Transverse colon (tissue), 4 donors: ENCODE measurements around the gene ATP9A. TPM values are rescaled to one million over a fixed set of nuclear protein-coding genes. Genes with fewer than 3 reads are reported as not detected.
"Not testable (repeated sequence)": the region's sequence is repeated elsewhere in the genome, so short reads cannot be mapped to it uniquely, and the experiment has no call there.

ENCODE experiments used
- DNase-seq: peaks from one replicate; pipeline ENCODE4 v3.0.0-alpha.2; 2019
- H3K27ac ChIP-seq, 4 donors: fragments of 200-600 bp; sonication (generic); 2 replicates each; pipeline ENCODE4 v1.5.1; 2016 to 2018; ENCODE audit warnings: inconsistent platforms in 4 of 4
- H3K27me3 ChIP-seq: fragments of 200-600 bp; sonication (generic); 2 replicates; pipeline ENCODE4 v1.5.1; 2017; ENCODE audit warnings: inconsistent platforms
- H3K36me3 ChIP-seq, 4 donors: fragments of 200-600 bp; sonication (generic); 2 replicates each; pipeline ENCODE4 v1.5.1; 2017 to 2019; ENCODE audit warnings: inconsistent platforms in 4 of 4
- H3K4me1 ChIP-seq, 4 donors: fragments of 200-600 bp; sonication (generic); 2 replicates each; pipeline ENCODE4 v1.5.1; 2017 to 2020; ENCODE audit warnings: inconsistent platforms in 4 of 4
- H3K4me3 ChIP-seq, 4 donors: fragments of 200-600 bp; sonication (generic); 1 replicate in 1 of 4; 2 replicates in 3 of 4; pipeline versions ENCODE4 v1.5.1 to v1.6.1; 2017 to 2019; ENCODE audit warnings: inconsistent platforms in 4 of 4
- H3K9me3 ChIP-seq, 2 donors: fragments of 200-600 bp; sonication (generic); 2 replicates each; pipeline ENCODE4 v1.5.1; 2017 to 2019; ENCODE audit warnings: inconsistent platforms in 2 of 2
- CTCF ChIP-seq, 5 experiments: fragments of 200-600 bp in 3 of 5; fragments of 450-650 bp in 2 of 5; sonication (generic) in 3 of 5; IDR thresholded peaks; 1 replicate in 2 of 5; 2 replicates in 3 of 5; pipeline ENCODE4 v1.5.1; 2016 to 2017; ENCODE audit warnings: antibody characterized with exemption in 5 of 5, inconsistent platforms in 3 of 5, mild to moderate bottlenecking in 2 of 5, moderate library complexity in 1 of 5
- EP300 ChIP-seq: sonication (generic); formaldehyde crosslinking; IDR thresholded peaks from one replicate; pipeline ENCODE4 v1.6.1; 2017; ENCODE audit warnings: antibody characterized with exemption, low read depth
- POLR2A ChIP-seq: fragments of 450-650 bp; IDR thresholded peaks from one replicate; pipeline ENCODE4 v1.6.1; 2016; ENCODE audit warnings: antibody characterized with exemption, mild to moderate bottlenecking, moderate library complexity
- POLR2AphosphoS5 ChIP-seq, 3 donors: sonication (generic); formaldehyde crosslinking; IDR thresholded peaks; one replicate each; pipeline ENCODE4 v1.6.1; 2016; ENCODE audit warnings: antibody characterized with exemption in 3 of 3
- WGBS, 2 donors: methylation state at CpG; one replicate each; pipeline ENCODE4 v1.1.5; 2018; ENCODE audit warnings: low coverage in 1 of 2; 5-methylcytosine and 5-hydroxymethylcytosine counted together
- in situ Hi-C, 4 donors: fragments of 200-750 bp; cut with MboI; loops; one replicate each; pipeline versions ENCODE4 v1.15.0 to v1.15.1; 2017; ENCODE audit warnings: low sequenced_read_pairs in 3 of 4, low pct_ligation_motif_present in 1 of 4, low pct_unique_long_range_greater_than_20kb in 1 of 4
- intact Hi-C: fragments of 100-400 bp; cut with DNase I; formaldehyde crosslinking; loops from one replicate; pipeline ENCODE4 v1.15.1; 2023; ENCODE audit warnings: low total_unique reads
- total RNA-seq, 4 donors: library from RNA; depleted of rRNA; stranded (reverse); fragments of >200 nt; gene quantifications; one replicate each; pipeline ENCODE4 v1.1.0, GENCODE V29; 2016

Gene ATP9A
- total RNA-seq, 4 donors from 2014 or later: 66.3 to 93.0 (median 78.9) TPM

DNA sequence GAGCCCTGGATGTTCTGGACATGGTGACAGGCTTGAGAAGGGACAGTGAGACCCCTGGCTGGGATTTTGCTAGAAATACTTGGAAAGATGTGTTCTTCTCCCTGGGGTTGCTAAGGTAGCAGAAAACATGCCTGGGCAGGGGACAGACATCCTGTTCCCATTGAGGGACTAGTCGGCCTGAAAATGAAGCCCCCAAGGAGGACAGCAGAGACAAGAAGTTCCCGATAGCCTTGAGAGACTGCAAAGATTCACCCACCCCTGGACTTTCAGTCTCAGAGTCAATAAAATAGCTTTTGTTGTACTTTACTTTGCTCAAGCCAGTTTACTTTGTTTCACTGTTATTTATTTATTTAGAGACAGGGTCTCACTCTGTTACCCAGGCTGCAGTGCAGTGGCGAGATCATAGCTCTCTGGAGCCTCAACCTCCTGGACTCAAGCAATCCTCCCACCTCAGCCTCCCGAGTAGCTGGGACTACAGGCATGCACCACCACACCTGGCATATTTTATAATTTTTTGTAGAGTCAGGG is 28.4 kb downstream of the ATP9A start:
- in situ Hi-C loops (no loop called here), intact Hi-C loops (no loop called here)
- TF ChIP-seq CTCF (IDR thresholded peaks at IDR 0.05) (no peak), POLR2A (no peak), EP300 (no peak), POLR2AphosphoS5 (IDR thresholded peaks at IDR 0.05) (no peak)
- DNase-seq: no peak
- H3K4me1 ChIP-seq: peaks cover 23 to 60% (median 40%) of the 10 kb centered on the region in 4 donors
- H3K4me3 ChIP-seq: no peak overlapping the region
- WGBS, 2 donors: 90% methylated on average over 4 of the region's 4 CpGs; no CpG with 5 or more reads in 1 of the 2 donors
- no peaks in the 10 kb centered on the region for H3K36me3 ChIP-seq
- H3K27ac ChIP-seq: no peak overlapping the region
- H3K27me3 ChIP-seq: no peaks in the 10 kb centered on the region
- no peaks in the 10 kb centered on the region for H3K9me3 ChIP-seq

DNA sequence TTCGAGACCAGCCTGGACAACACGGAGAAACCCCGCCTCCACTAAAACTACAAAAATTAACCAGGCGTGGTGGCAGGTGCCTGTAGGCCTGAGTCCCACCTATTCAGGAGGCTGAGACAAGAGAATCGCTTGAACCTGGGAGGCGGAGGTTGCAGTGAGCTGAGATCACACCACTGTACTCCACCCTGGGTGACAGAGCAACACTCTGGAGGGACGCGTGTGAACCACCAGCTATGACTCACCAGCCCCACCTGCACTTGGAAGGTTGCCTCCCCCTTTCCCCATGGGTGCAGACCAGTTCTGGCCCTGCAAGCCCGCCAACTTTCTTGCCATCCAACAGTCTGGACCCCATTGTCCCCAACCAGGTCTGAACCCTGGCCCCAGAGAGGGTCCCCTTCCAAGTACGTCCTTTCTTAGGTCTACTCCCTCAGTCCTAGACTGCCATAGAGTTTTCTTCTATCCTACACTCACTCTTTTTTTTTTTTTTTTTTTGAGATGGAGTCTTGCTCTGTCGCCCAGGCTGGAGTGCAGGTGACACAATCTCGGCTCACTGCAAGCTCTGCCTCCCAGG is 29.2 kb downstream of the ATP9A start:
- Histone ChIP-seq H3K27me3 (no peaks in the 10 kb centered on the region), H3K4me3 (no peak overlapping the region), H3K36me3 (no peaks in the 10 kb centered on the region), H3K27ac (no peak overlapping the region), H3K4me1 (peaks cover 23 to 59% (median 37%) of the 10 kb centered on the region in 4 donors), H3K9me3 (no peaks in the 10 kb centered on the region)
- TF ChIP-seq EP300: no peak
- no peak for TF ChIP-seq POLR2AphosphoS5 (IDR thresholded peaks at IDR 0.05)
- no peak for TF ChIP-seq CTCF (IDR thresholded peaks at IDR 0.05)
- no peak for TF ChIP-seq POLR2A
- DNase-seq: peak; percentile 44
- intact Hi-C loops: no loop called here
- WGBS, 2 donors: 90 to 100% methylated on average over 3 to 12 of the region's 12 CpGs
- in situ Hi-C loops: no loop called here

GRCh38 chr20:51738261-51738660 is 29.9 kb downstream of the ATP9A start:
- H3K36me3 ChIP-seq, DNase-seq, H3K4me3 ChIP-seq, in situ Hi-C loops, H3K27ac ChIP-seq, H3K27me3 ChIP-seq, intact Hi-C loops, H3K9me3 ChIP-seq: not testable (repeated sequence)
- peaks cover 22 to 54% (median 35%) of the 10 kb centered on the region in 4 donors for H3K4me1 ChIP-seq
- 89 to 100% methylated on average over 4 to 15 of the region's 15 CpGs for WGBS, 2 donors

- H3K36me3 ChIP-seq: no peaks in the 10 kb centered on the region
- TF ChIP-seq CTCF (IDR thresholded peaks at IDR 0.05): no peak
- TF ChIP-seq EP300: no peak
- TF ChIP-seq POLR2A: no peak
- no peak for TF ChIP-seq POLR2AphosphoS5 (IDR thresholded peaks at IDR 0.05)
- H3K27me3 ChIP-seq: no peaks in the 10 kb centered on the region
- in situ Hi-C loops (no loop called here), intact Hi-C loops (no loop called here)
- H3K4me3 ChIP-seq: no peak overlapping the region
- WGBS, 2 donors: 70 to 90% methylated on average over 3 to 5 of the region's 5 CpGs
- H3K9me3 ChIP-seq: no peaks in the 10 kb centered on the region
- no peak for DNase-seq
- peaks cover 12 to 49% (median 25%) of the 10 kb centered on the region in 4 donors for H3K4me1 ChIP-seq
- H3K27ac ChIP-seq: peak overlapping the region in 3 of 4 donors; percentile 21 to 59 (median 55)
Measured at GRCh38 chr20:51736947-51737346, 31.2 kb downstream of the ATP9A start.
